HEK293T (cell line): Measurements from ENCODE around the gene PITPNC1.

ENCODE experiments used
- BHLHE40 ChIP-seq: fragments of 450-650 bp; IDR thresholded peaks from 2 replicates; pipeline ENCODE4 v1.6.1; 2016; ENCODE audit warnings: mild to moderate bottlenecking, moderate library complexity, borderline replicate concordance
- NFRKB ChIP-seq: fragments of 450-650 bp; IDR thresholded peaks from 2 replicates; pipeline ENCODE4 v1.6.1; 2016; ENCODE audit warnings: mild to moderate bottlenecking, moderate library complexity
- SP1 ChIP-seq: fragments of 450-650 bp; IDR thresholded peaks from 2 replicates; pipeline ENCODE4 v1.6.1; 2017

GRCh38 chr17:67534941-67535340 is 157.9 kb downstream of the PITPNC1 start:
- TF ChIP-seq BHLHE40: no peak
- TF ChIP-seq NFRKB: no peak
- TF ChIP-seq SP1: no peak
